ENCODE data around the gene MAN2B1. TPM values are rescaled to one million over a fixed set of nuclear protein-coding genes. Genes with fewer than 3 reads are reported as not detected.

Gene MAN2B1
- total and polyA plus RNA-seq, 2 of the 13 experiments (the other 11 are each of a cell fraction or from before 2014, with no cell fraction given) = 23.6 to 23.8 TPM

- no peaks in the 10 kb centered on the region for H3K79me2 ChIP-seq (ENCODE audit: insufficient read depth, low read length)
- in situ Hi-C loops (cut with HindIII; ENCODE audit: extremely low pct_ligation_motif_present, low pct_unique_long_range_greater_than_20kb) = no loop called here
- H3K9me3 ChIP-seq (ENCODE audit: low read length) = no peaks in the 10 kb centered on the region
- H3K9ac ChIP-seq (ENCODE audit: insufficient read depth, low read depth, low read length) = no peak overlapping the region
- no peak overlapping the region for H3K4me2 ChIP-seq (ENCODE audit: low read depth, low read length)
- ChIA-PET POLR2A (no interaction called here), CTCF (ENCODE audit: low intra/inter-chr PET ratio, low total read pairs) (no interaction called here)
- BruUV-seq (replicated peaks) = no TSS peak
- no peaks in the 10 kb centered on the region for H3K4me1 ChIP-seq (ENCODE audit: insufficient read depth, low read length)
- no peak for FAIRE-seq
- no peaks in the 10 kb centered on the region for H4K20me1 ChIP-seq (ENCODE audit: insufficient read depth, low read length)
- no peak for ATAC-seq
- DNase-seq (ENCODE audit: low spot score) = no peak
- H2AFZ ChIP-seq (ENCODE audit: low read length) = no peak overlapping the region
- no peak overlapping the region for H3K4me3 ChIP-seq (replicated peaks in 1 of 3; ENCODE audit: insufficient read depth in 1 of 3, low read depth in 2 of 3, low read length in 3 of 3)
- peaks cover 0 to 11% of the 10 kb centered on the region in 2 experiments; a peak in 4 of 5 replicates for H3K36me3 ChIP-seq (replicated peaks in 1 of 2; ENCODE audit: control insufficient read depth in 1 of 2, insufficient read depth in 2 of 2, low read length in 2 of 2)
- H3K27ac ChIP-seq (ENCODE audit: extremely low read length, insufficient read depth, low read length) = no peak overlapping the region
- no peaks in the 10 kb centered on the region for H3K27me3 ChIP-seq (ENCODE audit: control insufficient read depth in 1 of 2, insufficient read depth in 2 of 2, low read length in 2 of 2)
- intact Hi-C loops (cut with micrococcal nuclease; ENCODE audit: unreplicated experiment) = no loop called here
- WGBS (ENCODE audit: low lambda C conversion rate) = 87% methylated on average over 6 of the region's 6 CpGs
- TF ChIP-seq ZNF564 (CRISPR knock-in tag; IDR thresholded peaks at IDR 0.05) (no peak), GTF3A (CRISPR knock-in tag; conservative IDR thresholded peaks at IDR 0.05) (no peak), DNMT3B (CRISPR knock-in tag; conservative IDR thresholded peaks at IDR 0.05) (no peak), NFKB2 (CRISPR knock-in tag; IDR thresholded peaks at IDR 0.05; ENCODE audit: borderline replicate concordance) (no peak), FIP1L1 (IDR thresholded peaks at IDR 0.05; ENCODE audit: borderline replicate concordance, insufficient read depth, low read depth, low read length) (no peak), ZSCAN20 (CRISPR knock-in tag; IDR thresholded peaks at IDR 0.05; ENCODE audit: borderline replicate concordance) (no peak), ZNF766 (CRISPR knock-in tag; IDR thresholded peaks at IDR 0.05; ENCODE audit: borderline replicate concordance) (no peak), MNT (IDR thresholded peaks at IDR 0.05) (no peak), ZNF225 (CRISPR knock-in tag; IDR thresholded peaks at IDR 0.05) (no peak), HOXD1 (CRISPR knock-in tag; IDR thresholded peaks at IDR 0.05) (no peak), ZNF691 (CRISPR knock-in tag; IDR thresholded peaks at IDR 0.05; ENCODE audit: borderline replicate concordance, low read depth) (no peak), CEBPG (CRISPR knock-in tag; IDR thresholded peaks at IDR 0.05) (no peak)
Measured at GRCh38 chr19:12652219-12652618, 14.3 kb downstream of the MAN2B1 start.

Data from HepG2 (cell line).